Mononuclear cell (primary cell): ENCODE measurements around the gene GRID2. TPM values are rescaled to one million over a fixed set of nuclear protein-coding genes. Genes with fewer than 3 reads are reported as not detected.

Source experiments
- H3K27me3 ChIP-seq: 2 replicates; pipeline ENCODE4 v1.6.0; 2011; ENCODE audit warnings: low read length, control low read depth; ENCODE audit not compliant: insufficient read depth
- H3K4me1 ChIP-seq: 2 replicates; pipeline ENCODE4 v1.5.1; 2011; ENCODE audit warnings: mild to moderate bottlenecking, low read length, control low read depth; ENCODE audit not compliant: insufficient read depth
- H3K4me3 ChIP-seq: 2 replicates; pipeline ENCODE4 v1.5.1; 2011; ENCODE audit warnings: mild to moderate bottlenecking, low read length, moderate library complexity
- H3K9me3 ChIP-seq: 2 replicates; pipeline ENCODE4 v1.5.1; 2011; ENCODE audit warnings: low read depth, mild to moderate bottlenecking, control low read depth, low read length
- total RNA-seq: library from RNA; depleted of rRNA; stranded (reverse); fragments of >200 nt; gene quantifications from one replicate; pipeline ENCODE4 v1.2.3, GENCODE V29; 2012

The GRID2 gene
- total RNA-seq, 1 donor: not detected

- Histone ChIP-seq H3K9me3 (no peaks in the 10 kb centered on the region), H3K4me3 (no peak overlapping the region), H3K27me3 (no peaks in the 10 kb centered on the region), H3K4me1 (no peaks in the 10 kb centered on the region)
Observed at GRCh38 chr4:93529692-93530372, 1226.1 kb downstream of the GRID2 start.

GRCh38 chr4:93532234-93532633 lies 1228.5 kb downstream of the GRID2 start:
- Histone ChIP-seq H3K27me3 (no peaks in the 10 kb centered on the region), H3K4me3 (no peak overlapping the region), H3K4me1 (no peaks in the 10 kb centered on the region)

GRCh38 chr4:93540562-93540961 lies 1236.8 kb downstream of the GRID2 start:
- Histone ChIP-seq H3K27me3 (no peaks in the 10 kb centered on the region), H3K9me3 (no peaks in the 10 kb centered on the region), H3K4me3 (no peak overlapping the region), H3K4me1 (no peaks in the 10 kb centered on the region)

More at GRCh38 chr4:93532234-93532633, 1228.5 kb downstream of the GRID2 start:
- no peaks in the 10 kb centered on the region for H3K9me3 ChIP-seq

DNA sequence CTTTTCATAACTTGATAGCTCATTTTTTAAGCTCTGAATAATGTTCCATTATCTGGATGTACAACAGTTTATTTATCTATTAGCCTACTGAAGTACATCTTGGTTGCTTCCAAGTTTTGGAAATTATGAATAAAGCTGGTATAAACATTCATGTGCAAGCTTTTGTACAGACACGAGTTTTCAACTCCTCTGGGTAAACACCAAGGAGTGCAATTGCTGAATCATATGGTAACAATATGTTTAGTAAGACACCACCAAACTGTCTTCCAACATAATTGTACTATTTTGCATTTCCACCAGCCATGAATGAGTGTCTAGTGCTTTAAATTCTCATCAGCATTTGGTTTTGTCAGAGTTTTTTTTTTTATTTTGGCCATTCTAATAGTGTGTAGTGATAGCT lies 1258.1 kb downstream of the GRID2 start:
- Histone ChIP-seq H3K27me3 (no peaks in the 10 kb centered on the region), H3K9me3 (peaks cover 4% of the 10 kb centered on the region), H3K4me1 (no peaks in the 10 kb centered on the region), H3K4me3 (no peak overlapping the region)

- H3K27me3 ChIP-seq: no peaks in the 10 kb centered on the region
- H3K4me1 ChIP-seq: no peaks in the 10 kb centered on the region
- no peaks in the 10 kb centered on the region for H3K9me3 ChIP-seq
- no peak overlapping the region for H3K4me3 ChIP-seq
Observed at GRCh38 chr4:93568758-93569157, 1265.0 kb downstream of the GRID2 start.

DNA sequence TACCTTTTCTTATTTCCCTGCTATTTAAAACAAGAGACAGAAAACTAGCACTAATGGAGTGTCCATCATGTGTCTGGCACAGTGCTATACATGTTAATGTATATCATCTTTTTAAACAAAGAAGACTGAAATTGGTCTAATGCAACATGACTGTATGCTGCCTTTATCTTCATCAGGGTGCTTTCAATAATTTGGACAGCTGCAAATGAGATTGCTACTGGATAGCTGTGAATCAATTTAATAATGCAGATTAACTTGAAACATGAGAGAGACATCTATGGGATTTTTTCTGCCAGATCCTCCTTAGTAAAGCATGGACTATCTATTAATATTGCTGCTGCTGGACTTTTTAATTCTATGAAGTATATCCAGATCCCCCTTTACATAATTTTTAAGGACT lies 1269.5 kb downstream of the GRID2 start:
- Histone ChIP-seq H3K9me3 (no peaks in the 10 kb centered on the region), H3K4me3 (no peak overlapping the region), H3K4me1 (no peaks in the 10 kb centered on the region), H3K27me3 (no peaks in the 10 kb centered on the region)

GRCh38 chr4:93578942-93579341 lies 1275.2 kb downstream of the GRID2 start:
- no peaks in the 10 kb centered on the region for H3K9me3 ChIP-seq
- H3K4me3 ChIP-seq: no peak overlapping the region
- no peaks in the 10 kb centered on the region for H3K27me3 ChIP-seq
- H3K4me1 ChIP-seq: no peaks in the 10 kb centered on the region

- peaks cover 5% of the 10 kb centered on the region for H3K9me3 ChIP-seq
- H3K4me1 ChIP-seq: no peaks in the 10 kb centered on the region
- H3K27me3 ChIP-seq: no peaks in the 10 kb centered on the region
- H3K4me3 ChIP-seq: no peak overlapping the region
Observed at GRCh38 chr4:93605163-93605562, 1301.4 kb downstream of the GRID2 start.

DNA sequence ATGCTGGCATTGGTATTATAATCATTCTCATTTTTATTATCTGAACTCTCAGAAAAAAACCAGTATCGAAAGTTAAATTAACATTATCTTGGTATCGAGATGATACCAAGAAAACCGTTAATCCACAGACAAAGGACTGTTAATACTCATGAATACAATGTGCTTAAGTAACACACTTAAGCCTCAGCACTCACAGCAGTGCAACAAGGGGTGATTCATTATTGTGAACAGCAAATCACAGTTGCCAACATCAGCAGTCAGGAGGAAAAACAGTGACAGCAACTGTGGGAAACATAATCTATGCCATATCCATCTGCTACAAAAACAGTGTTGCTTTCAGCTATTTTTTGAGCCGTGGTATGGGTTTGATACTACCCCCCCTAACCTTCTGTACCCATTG lies 1313.8 kb downstream of the GRID2 start:
- no peaks in the 10 kb centered on the region for H3K27me3 ChIP-seq
- H3K4me3 ChIP-seq: no peak overlapping the region
- no peaks in the 10 kb centered on the region for H3K9me3 ChIP-seq
- no peaks in the 10 kb centered on the region for H3K4me1 ChIP-seq

DNA sequence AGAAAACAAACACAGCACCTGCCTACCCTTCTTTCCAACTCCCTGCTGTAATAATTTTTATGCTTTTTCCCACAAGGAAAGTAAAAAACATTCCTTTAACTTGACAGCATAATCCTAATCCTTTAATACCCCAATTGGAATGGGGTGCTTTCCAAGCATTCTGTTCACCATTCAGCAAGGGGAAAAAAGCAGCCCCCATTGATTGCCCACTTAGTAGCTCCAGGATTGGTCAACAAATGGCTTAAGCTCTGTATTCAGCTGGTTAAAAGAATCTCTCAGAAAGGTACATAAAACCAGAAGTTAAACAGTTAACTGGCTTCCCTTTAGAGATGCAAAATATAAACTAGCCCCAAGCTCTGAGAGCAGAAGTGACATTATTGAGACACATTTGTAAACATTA lies 1330.0 kb downstream of the GRID2 start:
- H3K4me1 ChIP-seq: no peaks in the 10 kb centered on the region
- H3K4me3 ChIP-seq: no peak overlapping the region
- no peaks in the 10 kb centered on the region for H3K9me3 ChIP-seq
- no peaks in the 10 kb centered on the region for H3K27me3 ChIP-seq

DNA sequence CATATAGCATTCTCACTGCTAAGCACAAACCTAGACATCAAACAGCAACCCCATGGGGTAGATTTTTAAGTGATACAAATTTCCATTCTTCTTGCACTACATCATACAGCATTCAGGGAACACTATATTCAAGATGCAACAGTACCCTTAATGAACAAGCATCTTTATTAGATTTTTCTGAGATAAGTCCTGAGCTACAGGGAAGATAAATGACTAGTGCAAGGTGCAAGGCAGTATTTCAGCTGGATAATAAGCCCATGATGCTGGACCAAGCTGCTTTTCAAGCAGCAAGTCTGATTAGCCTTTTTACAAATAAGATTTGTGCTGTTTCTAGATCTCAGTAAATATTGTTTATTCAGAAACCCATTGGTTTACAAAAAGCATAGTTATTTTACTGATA lies 1332.2 kb downstream of the GRID2 start:
- H3K9me3 ChIP-seq: no peaks in the 10 kb centered on the region
- no peak overlapping the region for H3K4me3 ChIP-seq
- H3K27me3 ChIP-seq: no peaks in the 10 kb centered on the region
- H3K4me1 ChIP-seq: no peaks in the 10 kb centered on the region

- H3K4me1 ChIP-seq: no peaks in the 10 kb centered on the region
Observed at GRCh38 chr4:93645120-93645519, 1341.4 kb downstream of the GRID2 start.

GRCh38 chr4:93646233-93646930 lies 1342.6 kb downstream of the GRID2 start:
- Histone ChIP-seq H3K4me3 (no peak overlapping the region), H3K9me3 (no peaks in the 10 kb centered on the region), H3K4me1 (no peaks in the 10 kb centered on the region), H3K27me3 (no peaks in the 10 kb centered on the region)

More at GRCh38 chr4:93645120-93645519, 1341.4 kb downstream of the GRID2 start:
- H3K27me3 ChIP-seq: no peaks in the 10 kb centered on the region
- H3K9me3 ChIP-seq: no peaks in the 10 kb centered on the region
- H3K4me3 ChIP-seq: no peak overlapping the region

DNA sequence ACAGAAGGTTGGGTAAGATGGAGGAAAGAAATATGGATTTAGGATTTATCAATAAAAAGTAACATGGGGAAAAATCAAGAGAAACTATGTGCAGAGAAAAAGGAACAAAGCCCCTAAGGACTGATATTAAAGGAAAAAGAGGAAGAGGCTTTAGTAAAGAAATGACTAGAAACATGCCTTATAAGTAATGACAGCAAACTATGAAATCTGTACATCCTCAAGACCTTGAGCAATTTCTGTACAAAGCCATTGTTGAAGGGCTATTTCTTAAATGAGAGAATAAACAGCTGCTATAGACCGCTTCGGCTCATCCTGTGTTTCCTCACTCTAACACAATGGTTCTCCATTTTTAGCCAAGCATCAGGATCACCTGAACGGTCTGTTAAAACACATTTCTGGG lies 1344.5 kb downstream of the GRID2 start:
- Histone ChIP-seq H3K4me3 (no peak overlapping the region), H3K27me3 (no peaks in the 10 kb centered on the region), H3K9me3 (no peaks in the 10 kb centered on the region), H3K4me1 (no peaks in the 10 kb centered on the region)

DNA sequence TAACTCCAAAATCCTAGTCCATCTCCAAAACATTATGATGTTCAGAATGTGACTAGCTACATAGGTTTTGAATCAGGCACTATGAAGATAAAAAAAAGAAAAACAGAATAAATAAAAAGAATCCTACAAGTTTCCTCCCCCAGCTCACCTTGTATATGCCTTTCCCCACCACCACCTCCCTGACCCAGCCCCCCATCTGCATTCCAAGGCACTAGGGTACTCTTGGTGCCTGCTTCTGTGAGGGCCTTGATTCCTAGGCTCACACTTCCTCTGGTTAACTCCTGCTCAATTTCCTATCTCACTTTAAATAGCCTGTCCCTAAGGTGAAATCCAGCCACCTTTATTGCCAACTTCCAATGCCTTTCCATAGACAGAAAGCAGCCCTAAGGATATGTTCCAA lies 1346.1 kb downstream of the GRID2 start:
- Histone ChIP-seq H3K4me1 (no peaks in the 10 kb centered on the region), H3K27me3 (no peaks in the 10 kb centered on the region), H3K9me3 (peaks cover 3% of the 10 kb centered on the region), H3K4me3 (no peak overlapping the region)

DNA sequence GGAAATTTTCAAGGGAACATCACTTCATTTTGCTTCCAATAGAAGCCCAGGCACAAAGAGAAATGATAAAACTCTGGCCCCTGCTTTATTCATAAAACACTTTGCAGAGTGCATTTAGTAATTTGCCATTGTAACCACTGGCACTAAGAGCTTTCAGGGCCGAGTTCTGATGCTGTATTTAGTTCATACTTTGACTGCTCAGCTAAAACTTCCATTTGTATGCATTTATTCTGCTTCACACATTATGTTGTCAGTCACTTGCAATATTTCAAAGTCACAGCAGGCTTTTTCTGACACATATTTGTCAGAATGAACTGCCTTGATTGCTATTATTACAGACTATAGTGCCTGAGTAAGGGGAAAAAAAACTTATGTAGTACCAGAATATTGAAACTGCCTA lies 1350.4 kb downstream of the GRID2 start:
- Histone ChIP-seq H3K27me3 (no peaks in the 10 kb centered on the region), H3K9me3 (peaks cover 4% of the 10 kb centered on the region), H3K4me3 (no peak overlapping the region), H3K4me1 (no peaks in the 10 kb centered on the region)
